SK-N-SH (cell line): ENCODE data around the gene ZBTB34.

Experiments used
- CTCF ChIP-seq: fragments of 200-600 bp; sonication (generic); IDR thresholded peaks from 2 replicates; pipeline ENCODE4 v1.6.1; 2017; ENCODE audit warnings: antibody characterized with exemption, mild to moderate bottlenecking, moderate library complexity
- EP300 ChIP-seq, 2 experiments: IDR thresholded peaks; 2 replicates each; pipeline versions ENCODE4 v1.4.0 to v1.6.1; 2012; ENCODE audit warnings: borderline replicate concordance in 1 of 2, low read depth in 1 of 2, low read length in 1 of 2
- NRF1 ChIP-seq: IDR thresholded peaks from 2 replicates; pipeline ENCODE4 v1.6.1; 2012; ENCODE audit warnings: low read depth, mild to moderate bottlenecking, low read length
- POLR2AphosphoS5 ChIP-seq: IDR thresholded peaks from 2 replicates; pipeline ENCODE4 v1.6.1; 2012; ENCODE audit warnings: low read depth, low read length
- TEAD4 ChIP-seq: IDR thresholded peaks from 2 replicates; pipeline ENCODE4 v1.4.0; 2012; ENCODE audit warnings: mild to moderate bottlenecking, borderline replicate concordance; ENCODE audit not compliant: insufficient read depth

DNA sequence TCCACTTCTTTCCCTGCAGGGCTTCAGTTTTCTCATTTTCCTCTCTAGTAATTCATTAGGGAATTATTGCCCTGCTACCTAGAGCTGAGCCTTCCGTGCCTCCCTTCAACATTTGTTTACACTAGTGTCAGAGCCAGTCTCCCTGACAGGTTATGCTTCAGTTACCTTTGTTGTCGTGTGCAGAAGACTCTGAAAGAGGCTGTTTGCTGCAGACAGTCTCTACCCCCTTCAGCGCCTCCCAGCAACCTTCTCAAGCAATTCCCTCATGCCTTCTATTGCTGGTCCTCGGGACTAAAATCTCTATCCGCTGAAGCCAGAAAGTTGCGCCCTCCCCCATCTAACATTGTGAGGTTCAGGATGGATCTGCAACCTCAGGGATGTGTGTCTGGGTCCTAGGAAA is 67.0 kb downstream of the ZBTB34 start:
- TF ChIP-seq CTCF: no peak
- no peak for TF ChIP-seq NRF1
- TF ChIP-seq EP300 (IDR thresholded peaks at IDR 0.05; ENCODE audit: borderline replicate concordance in 1 of 2, low read depth in 1 of 2, low read length in 1 of 2): no peak
- no peak for TF ChIP-seq TEAD4
- no peak for TF ChIP-seq POLR2AphosphoS5
